Measurements from ENCODE around the gene SIPA1L2. TPM values are rescaled to one million over a fixed set of nuclear protein-coding genes. Genes with fewer than 3 reads are reported as not detected.
A peak's percentile ranks its signal among the peaks of the same experiment; 100 is the strongest.
"Not testable (repeated sequence)": the region's sequence is repeated elsewhere in the genome, so short reads cannot be mapped to it uniquely, and the experiment has no call there.

Gene SIPA1L2
- total RNA-seq, 1 experiment from 2014 or later: 1.6 TPM

DNA sequence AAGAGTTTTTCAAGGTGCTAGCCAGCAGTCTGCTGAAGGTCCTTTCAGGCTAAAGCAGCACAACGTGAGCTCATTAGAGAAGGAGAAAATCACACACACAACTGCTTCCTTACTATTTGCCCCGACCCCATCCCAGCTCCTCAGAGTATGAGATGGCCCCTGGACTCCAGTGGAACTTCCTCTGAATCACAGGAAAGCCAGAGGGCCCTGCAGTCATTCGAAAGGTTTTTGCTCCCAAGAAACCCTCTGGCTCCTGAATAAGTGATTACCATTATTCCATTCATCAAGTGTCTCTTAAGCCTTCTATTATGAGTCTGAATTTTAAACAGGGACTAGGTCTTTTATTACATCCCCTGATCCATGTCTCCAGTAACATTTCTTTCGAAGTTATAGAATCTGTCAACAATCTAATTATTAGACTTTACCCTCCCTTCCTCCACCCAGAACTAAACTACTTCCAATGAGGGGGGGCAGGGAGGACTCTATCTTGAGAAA is 14.6 kb downstream of the SIPA1L2 start:
- no peak for DNase-seq (ENCODE audit: low read depth)

DNA sequence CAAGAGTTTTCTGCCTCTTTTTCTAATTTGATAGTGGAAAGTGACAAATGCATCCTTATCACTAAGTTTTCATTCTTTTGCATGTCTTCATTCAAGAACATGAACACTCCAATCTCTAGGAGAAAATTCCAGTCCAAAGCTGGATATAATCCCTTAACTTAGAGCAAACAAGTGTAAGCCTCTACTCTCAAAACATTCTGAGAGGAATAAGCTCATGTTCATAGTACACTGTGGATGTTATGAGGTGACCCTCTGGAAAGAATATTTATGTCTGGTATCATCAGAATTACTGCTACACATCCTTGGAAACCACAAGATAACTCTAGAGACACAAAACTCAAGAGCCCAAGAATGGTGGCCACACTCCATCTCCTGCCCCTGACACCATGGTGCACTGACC is 15.1 kb downstream of the SIPA1L2 start:
- no peak for DNase-seq (ENCODE audit: low read depth)

DNA sequence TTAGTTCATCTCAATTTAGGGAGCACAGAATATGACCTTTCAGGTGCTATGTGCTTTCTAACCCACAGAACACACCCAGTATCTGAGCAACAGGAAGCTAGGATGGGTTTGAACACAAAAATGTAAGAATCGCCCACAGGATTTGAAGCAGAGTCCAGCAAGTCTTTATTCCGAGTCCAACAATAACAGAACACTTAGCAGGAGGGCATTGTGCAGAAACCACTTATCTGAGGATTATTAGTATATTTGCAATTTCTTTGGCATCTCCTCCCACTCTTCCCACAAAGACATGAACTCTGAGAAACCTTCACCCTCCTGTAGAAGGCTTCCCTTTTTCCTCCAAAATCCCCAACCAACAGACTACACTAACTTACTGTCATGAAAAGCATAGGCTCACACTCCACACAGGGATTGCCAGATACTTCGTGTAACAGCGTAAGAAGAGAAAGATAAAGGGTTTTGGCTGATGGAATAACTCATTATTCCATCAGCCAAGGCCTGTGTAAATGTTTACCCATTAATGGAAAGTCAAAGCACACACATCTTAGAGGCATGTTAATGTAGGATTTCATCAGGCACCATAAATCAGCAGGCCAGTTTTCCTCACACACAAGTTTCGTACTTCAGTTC is 16.1 kb downstream of the SIPA1L2 start:
- DNase-seq (ENCODE audit: low read depth): peak; percentile 54

DNA sequence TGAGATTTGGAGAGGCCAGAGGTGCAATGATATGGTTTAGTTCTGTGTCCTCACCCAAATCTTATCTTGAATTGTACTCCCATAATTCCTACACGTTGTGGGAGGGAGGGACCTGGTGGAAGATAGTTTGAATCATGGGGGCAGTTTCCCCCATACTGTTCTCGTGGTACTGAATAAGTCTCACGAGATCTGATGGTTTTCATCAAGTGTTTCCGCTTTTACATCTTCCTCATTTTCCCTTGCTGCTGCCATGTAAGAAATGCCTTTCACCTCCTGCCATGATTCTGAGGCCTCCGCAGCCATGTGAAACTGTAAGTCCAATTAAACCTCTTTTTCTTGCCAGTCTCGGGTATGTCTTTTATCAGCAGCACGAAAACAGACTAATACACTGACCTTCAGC is 17.1 kb downstream of the SIPA1L2 start:
- not testable (repeated sequence) for DNase-seq (ENCODE audit: low read depth)

DNA sequence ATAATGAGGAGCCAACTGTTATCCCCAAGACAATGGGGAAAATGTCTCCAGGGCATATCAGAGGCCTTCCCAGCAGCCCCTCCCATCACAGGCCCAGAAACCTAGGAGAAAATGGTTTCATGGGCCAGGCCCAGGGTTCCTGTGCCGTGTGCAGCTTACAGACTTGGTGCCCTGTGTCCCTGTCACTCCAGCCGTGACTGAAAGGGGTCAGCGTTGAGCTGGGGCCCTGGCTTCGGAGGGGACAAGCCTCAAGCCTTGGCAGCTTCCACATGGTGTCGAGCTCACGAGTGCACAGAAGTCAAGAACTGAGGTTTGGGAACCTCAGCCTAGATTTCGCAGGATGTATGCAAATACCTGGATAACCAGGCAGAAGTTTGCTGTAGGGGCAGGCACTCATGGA is 18.1 kb downstream of the SIPA1L2 start:
- no peak for DNase-seq (ENCODE audit: low read depth)

DNA sequence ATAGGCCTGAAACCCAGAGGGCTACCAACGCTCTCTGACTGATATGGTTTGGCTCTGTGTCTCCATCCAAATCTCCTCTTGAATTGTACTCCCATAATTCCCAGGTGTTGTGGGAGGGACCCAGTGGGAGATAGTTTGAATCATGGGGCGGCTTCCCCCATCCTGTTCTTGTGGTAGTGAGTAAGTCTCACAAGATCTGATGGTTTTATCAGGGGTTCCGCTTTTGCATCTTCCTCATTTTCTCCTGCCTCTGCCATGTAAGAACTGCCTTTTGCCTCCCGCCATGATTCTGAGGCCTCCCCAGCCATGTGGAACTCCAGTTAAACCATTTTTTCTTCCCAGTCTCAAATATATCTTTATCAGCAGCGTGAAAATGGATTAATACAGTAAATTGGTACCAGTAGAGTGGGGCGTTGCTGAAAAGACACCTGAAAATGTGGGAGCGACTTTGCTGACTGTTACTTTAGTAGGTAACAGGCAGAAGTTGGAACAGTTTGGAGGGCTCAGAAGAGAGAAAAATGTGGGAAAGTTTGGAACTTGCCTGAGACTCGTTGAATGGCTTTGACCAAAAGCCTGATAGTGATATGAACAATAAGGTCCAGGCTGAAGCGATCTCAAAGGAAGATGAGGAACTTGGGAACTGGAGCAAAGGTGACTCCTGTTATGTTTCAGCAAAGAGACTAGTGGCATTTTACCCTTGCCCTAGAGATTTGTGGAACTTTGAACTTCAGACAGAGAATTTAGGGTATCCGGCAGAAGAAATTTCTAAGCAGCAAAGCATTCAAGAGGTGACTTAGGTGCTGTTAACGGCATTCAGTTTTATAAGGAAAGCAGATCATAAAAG is 18.8 kb downstream of the SIPA1L2 start:
- not testable (repeated sequence) for DNase-seq (ENCODE audit: low read depth)

DNA sequence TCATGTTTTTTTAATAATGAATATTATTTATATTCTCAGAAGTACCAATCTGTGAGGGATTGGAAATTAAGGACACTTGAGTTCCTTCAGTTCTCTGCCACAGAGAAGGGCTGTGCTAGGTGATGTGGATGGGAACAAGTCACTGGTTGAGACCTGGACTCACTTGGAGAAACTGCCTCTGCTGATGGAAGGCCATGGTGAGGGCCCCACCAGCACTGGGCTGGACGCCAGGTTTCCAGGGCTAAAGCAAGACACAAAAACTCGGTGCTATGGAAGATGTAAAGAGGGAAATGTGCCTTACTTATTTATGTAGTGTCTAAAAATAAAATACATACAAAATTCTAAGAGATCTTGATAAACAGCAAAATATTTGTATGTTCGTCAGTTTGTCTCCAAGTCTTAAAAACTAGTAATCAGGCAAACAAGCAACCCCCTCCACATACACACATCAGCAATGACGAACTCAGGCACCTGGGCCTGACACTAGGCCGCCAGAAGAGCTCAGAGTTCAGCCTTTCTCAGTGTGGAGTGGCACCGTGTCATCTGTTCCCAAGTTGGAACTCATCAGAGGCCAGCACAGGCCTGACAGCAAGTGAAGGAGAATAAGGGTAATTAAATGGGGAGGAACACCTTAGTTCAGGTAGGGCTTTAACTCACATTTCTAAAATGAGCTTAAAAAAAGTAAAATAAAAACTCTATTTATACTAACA is 19.6 kb downstream of the SIPA1L2 start:
- DNase-seq (ENCODE audit: low read depth): no peak

DNA sequence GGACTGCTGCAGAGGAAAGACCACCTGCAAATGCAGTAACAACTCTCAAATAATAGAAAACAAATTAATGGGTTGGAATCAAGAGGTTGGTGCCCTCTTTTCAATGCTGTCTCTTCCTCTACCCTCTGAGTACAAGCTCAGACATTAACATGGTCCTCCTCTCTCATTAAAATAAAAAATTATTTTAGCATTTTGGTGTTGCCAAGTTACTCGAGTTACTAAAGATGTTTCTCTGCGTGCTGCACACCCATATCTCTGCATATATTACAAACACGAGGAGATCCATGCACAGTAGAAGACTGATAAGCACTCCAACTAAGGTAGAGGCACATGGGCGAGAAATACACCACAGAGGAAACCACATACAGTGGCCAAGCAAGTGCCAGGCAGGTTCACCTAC is 21.5 kb downstream of the SIPA1L2 start:
- no peak for DNase-seq (ENCODE audit: low read depth)

DNA sequence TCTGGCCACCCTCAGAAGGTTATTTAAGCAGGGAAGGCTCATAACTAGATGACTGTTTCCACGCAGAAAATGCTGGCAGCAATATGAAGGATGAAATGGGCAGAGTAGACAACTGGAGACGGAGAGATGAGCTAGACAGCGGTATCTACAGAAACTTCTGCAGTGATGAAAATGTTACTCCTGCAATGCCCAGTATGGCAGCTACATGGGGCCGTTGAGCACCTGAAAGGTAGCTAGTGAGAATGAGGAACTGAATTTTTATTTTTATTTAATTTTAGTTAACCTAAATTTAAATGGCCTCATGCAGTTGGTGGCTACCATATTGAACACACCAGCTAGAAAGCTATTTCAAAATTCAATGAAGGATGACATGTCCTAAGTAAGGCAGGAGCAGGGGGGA is 27.3 kb downstream of the SIPA1L2 start:
- no peak for DNase-seq (ENCODE audit: low read depth)

DNA sequence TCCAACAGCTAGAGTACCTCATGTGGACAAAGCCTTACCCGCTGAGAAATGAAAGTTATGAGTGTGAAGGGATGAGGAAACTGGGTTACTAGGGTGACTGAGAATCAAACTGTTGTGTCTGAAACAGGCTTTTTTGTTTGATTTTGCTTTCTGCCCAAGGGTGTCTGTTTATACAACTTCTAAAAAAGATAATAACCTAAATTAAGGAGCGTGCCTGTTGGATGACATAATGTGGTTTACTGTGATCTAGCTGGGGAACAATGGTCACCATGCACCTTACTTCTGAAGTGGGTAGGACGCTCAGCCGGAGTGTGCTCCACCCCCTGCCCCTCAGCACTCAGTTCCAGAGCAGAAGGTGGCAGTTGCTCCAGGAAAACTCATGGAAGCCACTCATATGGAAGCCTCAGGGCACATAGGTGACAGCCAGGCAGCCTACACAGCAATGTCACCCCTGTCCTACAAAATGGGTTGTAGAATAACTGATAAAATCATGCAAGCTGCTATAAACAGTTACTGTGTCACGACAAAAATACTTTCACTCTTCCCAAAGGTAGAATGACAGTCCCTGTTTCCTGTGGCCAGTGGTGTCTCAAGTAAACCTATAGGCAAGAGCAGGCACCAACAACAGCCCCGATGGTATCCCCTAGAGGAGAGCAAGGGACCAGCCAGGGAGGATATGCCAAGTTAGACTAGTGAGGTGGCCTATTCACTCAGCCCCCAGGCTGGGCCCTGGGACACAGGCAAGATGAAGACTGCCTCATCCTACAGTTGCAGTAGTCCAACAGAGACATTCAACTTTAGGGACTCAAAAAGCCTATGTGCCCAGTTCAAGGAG is 29.3 kb downstream of the SIPA1L2 start:
- DNase-seq (ENCODE audit: low read depth): no peak

DNA sequence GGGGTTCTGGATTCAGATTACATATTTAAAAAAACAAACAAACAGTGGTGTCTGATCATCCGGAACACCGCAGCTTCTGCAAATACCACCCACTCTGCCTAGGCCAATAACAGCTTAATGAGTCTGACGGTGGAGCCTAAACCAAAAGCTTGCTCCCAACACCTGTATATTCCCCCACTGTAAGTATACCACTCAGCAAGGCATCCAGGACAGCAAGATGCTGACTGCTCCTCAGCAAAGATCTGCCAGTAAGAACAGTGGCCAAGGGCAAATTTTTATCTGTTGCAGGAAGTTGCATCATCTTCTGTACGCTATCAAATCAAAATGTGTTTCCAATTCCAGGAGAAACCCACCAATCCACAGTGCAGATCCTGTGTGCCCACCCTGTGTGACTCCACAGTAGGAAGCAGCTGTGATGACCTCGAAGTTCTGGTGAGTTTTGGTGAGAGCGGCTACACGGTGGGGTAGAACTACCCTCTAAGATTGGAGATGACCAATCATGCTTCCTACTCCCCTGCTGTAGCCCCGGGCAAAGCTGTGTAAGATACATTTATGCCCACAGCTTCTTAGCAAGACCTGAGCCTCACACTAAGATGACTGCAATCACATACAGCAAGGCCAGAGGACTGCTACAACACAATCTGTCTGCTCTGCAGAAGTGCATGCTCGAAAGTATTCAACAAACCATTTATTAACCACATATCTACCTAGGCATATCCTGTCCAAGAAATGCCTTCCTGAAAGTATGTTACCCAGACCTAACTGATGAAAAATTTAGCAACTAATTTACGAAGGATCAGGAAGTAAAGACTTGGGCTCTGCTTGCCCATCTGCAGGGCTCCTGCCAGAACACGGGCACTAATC is 30.5 kb downstream of the SIPA1L2 start:
- DNase-seq (ENCODE audit: low read depth): no peak

DNA sequence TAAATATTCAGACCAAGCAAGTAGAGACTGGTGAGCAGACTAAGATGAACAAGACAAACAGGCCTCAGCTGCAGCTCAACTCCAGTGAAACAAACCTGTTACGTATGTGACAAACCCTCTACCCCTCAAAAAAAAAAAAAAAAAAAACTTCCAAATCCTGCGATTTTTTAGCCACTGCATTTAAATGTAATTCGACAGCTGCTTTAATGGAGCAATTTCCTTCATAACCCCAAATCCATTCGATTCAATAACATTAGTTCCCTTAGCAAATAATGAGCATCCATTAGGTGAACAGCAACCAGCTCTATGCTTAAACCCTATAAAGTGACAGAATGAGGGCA is 31.1 kb downstream of the SIPA1L2 start:
- no peak for DNase-seq (ENCODE audit: low read depth)

DNA sequence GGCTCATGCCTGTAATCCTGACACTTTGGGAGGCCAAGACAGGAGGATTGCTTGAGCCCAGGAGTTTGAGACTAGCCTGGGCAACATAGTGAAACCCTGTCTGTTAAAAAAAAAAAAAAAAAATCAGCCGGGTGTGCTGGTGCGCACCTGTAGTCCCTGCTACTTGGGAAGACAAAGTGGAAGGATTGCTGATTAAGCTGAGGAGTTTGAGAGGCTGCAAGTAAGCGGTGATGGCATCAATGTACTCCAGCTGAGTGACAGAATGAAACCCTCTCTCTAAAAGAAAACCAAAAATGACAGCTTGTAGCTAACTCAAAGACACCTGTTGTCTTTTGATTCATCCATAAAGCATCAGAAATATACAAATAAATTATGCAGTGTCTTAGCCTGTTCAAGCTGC is 31.8 kb downstream of the SIPA1L2 start:
- no peak for DNase-seq (ENCODE audit: low read depth)

DNA sequence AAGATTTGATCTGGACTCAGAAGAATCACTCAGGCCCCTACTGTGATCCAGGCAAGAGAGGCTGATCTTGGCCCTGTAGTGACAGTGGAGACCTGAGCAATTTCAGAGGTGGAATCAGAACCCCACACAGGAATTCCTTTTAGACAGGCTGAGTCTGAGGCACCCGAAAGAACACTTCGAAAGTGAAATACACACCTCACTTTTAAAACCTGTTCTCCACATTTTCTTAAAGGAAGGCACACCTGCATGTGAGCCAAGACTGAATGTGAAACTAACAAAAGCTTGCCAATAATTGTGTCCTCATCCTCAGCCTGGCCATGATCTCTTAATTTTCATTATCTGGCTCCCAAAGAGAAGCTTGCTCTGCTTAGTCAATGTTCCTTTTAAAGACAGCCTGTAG is 32.2 kb downstream of the SIPA1L2 start:
- no peak for DNase-seq (ENCODE audit: low read depth)

DNA sequence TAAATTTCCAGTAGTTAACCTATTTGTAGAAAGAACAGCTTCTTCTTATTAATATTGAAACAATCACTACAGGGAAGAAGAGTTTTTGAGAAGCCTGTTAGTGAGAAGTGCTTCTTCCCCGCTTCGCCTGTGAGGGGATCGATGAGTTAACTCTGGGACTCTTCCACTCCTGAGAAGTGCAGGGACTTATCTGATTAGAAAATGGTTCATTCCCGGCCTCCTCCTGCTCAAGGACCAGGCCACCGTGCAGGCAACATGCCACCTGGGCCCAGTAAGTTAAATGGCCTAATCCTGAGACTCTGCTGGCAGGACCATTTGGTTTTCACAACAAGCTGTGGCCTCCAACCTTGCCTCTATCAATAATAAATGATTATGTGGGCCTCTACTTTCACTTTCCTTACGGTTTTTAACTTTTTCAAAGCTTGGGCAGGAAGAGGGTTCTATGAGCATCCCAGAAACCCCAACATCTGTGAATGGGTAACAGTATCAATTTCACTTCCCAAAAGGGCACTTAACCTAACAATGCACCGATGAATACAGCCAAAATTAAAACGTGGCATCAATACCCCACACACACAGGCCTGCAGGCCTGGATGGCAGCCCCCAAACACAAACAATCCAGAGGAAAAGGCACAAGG is 33.1 kb downstream of the SIPA1L2 start:
- no peak for DNase-seq (ENCODE audit: low read depth)

DNA sequence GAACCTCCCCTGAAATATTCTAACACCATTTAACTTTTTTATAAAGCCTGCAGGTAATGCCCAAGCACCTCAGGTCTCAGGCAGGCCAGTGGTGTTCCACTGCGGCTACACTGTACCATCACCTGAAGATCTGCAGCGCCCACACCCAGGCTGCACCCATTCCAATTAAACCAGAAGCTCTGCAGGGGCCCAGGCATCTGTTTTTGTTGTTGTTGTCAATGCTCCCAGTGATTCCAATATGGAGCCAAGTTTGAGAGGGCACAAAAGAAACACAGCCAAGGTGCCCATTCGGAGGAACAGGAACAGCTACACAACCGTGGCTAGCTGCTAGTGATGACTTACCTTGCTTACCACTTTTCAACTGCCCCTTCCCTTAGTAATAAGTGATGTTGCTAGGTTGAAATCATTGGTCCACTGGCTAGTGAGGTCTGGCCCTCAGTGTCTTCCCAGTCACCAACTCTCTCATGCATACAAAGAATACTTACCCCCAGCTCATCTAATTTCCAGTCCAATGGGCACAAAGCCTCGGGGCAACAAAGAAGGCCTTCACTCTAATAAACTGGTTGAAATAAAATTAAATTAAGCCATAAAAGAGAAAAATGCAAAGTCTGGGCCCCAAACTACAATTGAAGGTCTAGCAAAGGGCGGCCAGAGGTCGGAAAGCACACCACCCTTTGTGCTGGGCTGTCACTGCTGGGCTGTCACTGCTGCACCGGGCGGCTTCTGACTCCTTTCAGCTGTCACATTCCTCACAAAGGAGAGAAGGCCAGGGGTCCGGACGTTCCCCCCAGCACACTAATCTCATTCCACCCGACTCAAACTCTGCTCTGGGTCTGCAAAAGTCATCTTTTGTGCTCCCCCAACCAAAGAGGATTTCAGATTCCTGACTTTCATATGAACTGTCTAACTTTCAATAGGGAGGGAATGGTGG is 34.9 kb downstream of the SIPA1L2 start:
- DNase-seq (ENCODE audit: low read depth): no peak

DNA sequence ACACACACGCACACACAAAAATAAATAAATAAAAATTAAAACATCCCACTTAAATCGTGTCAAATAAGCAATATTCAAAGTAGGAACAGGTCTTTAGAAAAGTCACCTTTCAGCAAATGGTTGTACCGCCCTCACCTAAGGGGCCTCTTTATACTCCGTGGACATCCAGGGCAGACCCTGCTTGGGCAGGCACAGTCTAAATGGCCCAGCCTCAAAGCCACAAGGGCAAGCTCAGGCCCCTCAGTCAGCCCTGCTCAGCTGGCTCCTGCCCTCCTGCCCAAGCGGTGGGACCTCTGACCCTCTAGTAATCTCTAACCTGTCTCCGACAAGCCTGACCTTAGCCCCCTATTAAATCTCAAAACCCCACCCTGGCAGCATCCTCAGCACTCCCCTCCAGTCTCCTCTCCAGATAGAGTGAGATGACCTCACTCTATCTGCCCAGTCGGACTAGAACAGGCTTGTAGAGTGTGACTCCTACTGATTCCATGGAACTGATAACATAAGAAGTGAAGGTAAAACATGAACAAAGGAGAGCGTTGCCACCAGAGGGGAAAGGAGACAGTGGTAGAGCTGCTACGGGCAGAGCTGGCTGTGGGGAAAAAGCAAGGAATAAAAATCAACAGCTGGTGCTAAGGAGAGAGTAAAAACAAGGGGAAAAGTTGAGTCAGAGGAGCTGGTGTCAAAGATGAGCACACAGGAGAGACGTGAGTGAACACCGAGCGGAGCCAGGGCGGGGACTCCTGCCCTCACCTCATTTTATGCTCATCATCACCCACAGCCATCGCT is 36.0 kb downstream of the SIPA1L2 start:
- DNase-seq (ENCODE audit: low read depth): peak; percentile 21

DNA sequence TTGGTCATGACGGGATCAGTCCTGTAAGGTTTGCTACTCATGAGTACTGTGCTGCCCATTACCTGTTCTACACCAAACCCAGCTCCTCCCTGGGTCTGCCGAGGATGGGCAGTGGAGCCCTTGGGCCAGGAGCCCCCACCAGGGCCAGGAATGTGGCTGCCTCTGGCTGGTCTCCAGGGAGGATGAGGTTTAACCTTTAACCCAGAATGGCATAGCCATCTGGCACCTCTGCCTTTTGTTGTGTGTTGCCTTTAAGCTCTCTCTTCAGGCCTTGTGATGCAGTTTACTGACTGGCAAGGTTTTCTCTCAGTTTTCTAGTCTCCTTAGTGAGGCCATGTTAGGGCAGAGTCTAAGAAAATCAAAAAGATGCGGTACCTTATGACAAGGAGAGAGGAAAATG is 38.6 kb downstream of the SIPA1L2 start:
- DNase-seq (ENCODE audit: low read depth): peak; percentile 17
